Left lung (tissue), 10 donors: ENCODE measurements around the gene RTN4RL1. TPM values are rescaled to one million over a fixed set of nuclear protein-coding genes. Genes with fewer than 3 reads are reported as not detected.
A peak's percentile ranks its signal among the peaks of the same experiment; 100 is the strongest.

Source experiments
- ATAC-seq: fragments of 200-7000 bp; cut with Tn5 transposase; one replicate; pipeline ENCODE4 v1.9.1; 2020; ENCODE audit warnings: moderate library complexity
- DNase-seq, 4 donors: peaks; one replicate each; pipeline ENCODE4 v3.0.0-alpha.2; 2013 to 2020
- H3K27ac ChIP-seq, 2 donors: fragments of 200-600 bp; sonication (generic) in 1 of 2; one replicate each; pipeline versions ENCODE4 v1.5.0 to v1.8.0; 2020 to 2021
- H3K27me3 ChIP-seq, 2 donors: fragments of 200-600 bp; sonication (generic) in 1 of 2; one replicate each; pipeline versions ENCODE4 v1.5.0 to v1.8.0; 2020 to 2021
- H3K36me3 ChIP-seq, 2 donors: fragments of 200-600 bp; sonication (generic) in 1 of 2; one replicate each; pipeline versions ENCODE4 v1.5.0 to v1.8.0; 2020 to 2021
- H3K4me1 ChIP-seq, 2 donors: fragments of 200-600 bp; one replicate each; pipeline ENCODE4 v1.8.0; 2021
- H3K4me3 ChIP-seq, 2 donors: fragments of 200-600 bp; sonication (generic) in 1 of 2; one replicate each; pipeline versions ENCODE4 v1.5.0 to v1.8.0; 2020 to 2021; ENCODE audit warnings: mild to moderate bottlenecking in 1 of 2
- H3K9me3 ChIP-seq, 2 donors: fragments of 200-600 bp; sonication (generic) in 1 of 2; one replicate each; pipeline versions ENCODE4 v1.5.0 to v1.8.0; 2020 to 2021
- intact Hi-C, 2 donors: fragments of 100-400 bp; cut with DNase I; formaldehyde crosslinking; loops; one replicate each; pipeline versions ENCODE4 v1.11.2 to v1.14.2; 2022
- polyA plus RNA-seq, 6 donors: library from polyadenylated mRNA; unstranded; fragments of 120-200 nt; gene quantifications; one replicate each; pipeline ENCODE4 v1.2.1, GENCODE V29; 2013; ENCODE audit not compliant: insufficient read length in 6 of 6
- total RNA-seq, 2 donors: library from RNA; stranded (reverse); fragmentation: NEBNext Ultra II Directional; extraction: Animal tissue kit (Norgen Biotek cat#: 25700); gene quantifications; one replicate each; pipeline ENCODE4 v1.2.1, GENCODE V29; 2021
- TF ChIP-seq, protein P1 (sequence below), 2 donors: fragments of 200-600 bp; sonication (generic) in 1 of 2; IDR thresholded peaks; one replicate each; pipeline versions ENCODE4 v1.5.0 to v1.8.0; 2021; ENCODE audit warnings: antibody characterized with exemption in 2 of 2
- donor health status: DM: no; HTN: yes; CAD: no.
- donor health status: DM: no; HTN: no; CAD: no.

RTN4RL1 gene
- total and polyA plus RNA-seq, 8 donors: 0.34 to 5.1 (median 0.51) TPM

DNA sequence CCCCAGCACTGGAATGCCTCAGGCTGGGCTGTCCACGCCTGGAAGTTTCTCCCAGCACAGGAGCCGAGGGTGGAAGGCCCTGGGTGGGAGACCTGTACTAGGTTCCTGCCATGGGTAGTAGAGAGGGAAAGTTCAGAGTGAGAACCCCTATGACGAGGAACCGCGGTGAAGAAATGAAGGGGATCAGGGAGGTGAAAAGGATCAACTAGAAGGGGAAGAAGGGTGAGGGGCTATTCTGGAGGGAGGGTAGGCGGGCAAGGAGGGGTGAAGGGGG, 35.2 kb upstream of the RTN4RL1 start:
- peaks cover 8 to 39% of the 10 kb centered on the region in 2 donors for H3K27me3 ChIP-seq
- ATAC-seq: no peak
- intact Hi-C loops: no loop called here
- peak overlapping the region; percentile 66 to 82 for H3K27ac ChIP-seq
- H3K9me3 ChIP-seq: no peaks in the 10 kb centered on the region
- no peak overlapping the region for H3K4me3 ChIP-seq
- no peak for DNase-seq
- H3K4me1 ChIP-seq: peaks cover 18 to 64% of the 10 kb centered on the region in 2 donors
- TF ChIP-seq, protein P1, sequence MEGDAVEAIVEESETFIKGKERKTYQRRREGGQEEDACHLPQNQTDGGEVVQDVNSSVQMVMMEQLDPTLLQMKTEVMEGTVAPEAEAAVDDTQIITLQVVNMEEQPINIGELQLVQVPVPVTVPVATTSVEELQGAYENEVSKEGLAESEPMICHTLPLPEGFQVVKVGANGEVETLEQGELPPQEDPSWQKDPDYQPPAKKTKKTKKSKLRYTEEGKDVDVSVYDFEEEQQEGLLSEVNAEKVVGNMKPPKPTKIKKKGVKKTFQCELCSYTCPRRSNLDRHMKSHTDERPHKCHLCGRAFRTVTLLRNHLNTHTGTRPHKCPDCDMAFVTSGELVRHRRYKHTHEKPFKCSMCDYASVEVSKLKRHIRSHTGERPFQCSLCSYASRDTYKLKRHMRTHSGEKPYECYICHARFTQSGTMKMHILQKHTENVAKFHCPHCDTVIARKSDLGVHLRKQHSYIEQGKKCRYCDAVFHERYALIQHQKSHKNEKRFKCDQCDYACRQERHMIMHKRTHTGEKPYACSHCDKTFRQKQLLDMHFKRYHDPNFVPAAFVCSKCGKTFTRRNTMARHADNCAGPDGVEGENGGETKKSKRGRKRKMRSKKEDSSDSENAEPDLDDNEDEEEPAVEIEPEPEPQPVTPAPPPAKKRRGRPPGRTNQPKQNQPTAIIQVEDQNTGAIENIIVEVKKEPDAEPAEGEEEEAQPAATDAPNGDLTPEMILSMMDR (IDR thresholded peaks at IDR 0.05): no peak
- peaks cover 0 to 57% of the 10 kb centered on the region in 2 donors for H3K36me3 ChIP-seq

DNA sequence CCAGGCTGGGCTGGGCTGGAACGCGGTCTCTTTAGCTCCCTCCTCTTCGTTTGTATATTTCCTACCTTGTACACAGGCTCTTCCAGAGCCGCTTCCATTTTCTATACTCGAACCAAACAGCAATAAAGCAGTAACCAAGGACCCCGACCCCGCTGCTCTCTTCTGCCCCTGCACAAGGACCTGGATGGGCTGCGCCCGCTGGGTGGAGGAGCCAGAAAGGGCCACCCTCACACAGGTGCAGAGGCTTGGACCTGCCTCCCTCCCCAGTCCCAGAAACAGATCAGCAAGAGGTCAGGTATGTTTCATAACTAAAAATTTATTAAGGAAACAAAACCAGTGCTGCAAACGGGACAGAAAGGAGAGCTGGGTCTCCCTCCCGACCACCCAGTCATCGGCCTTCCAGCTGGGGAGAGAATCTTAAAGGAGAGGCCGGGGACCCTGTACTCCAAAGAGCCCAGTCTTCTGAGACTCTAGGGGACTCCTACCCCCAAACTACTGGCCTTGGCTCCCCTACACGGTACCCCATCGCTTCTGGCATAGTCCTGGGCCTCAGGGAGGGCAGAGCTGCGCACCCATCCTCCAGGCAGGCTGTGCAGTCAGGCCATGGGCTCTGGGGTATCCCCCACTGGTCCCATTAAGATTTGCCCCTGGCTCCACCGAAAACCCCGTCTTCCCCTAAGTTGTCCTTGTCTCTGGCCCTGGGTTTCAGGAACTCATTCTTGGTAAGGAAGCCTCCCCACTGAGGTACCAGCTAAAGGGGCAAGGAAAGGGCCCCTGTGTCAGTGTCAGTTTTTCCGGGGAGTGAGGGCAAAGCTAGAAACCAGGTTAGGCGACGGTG, 34.6 kb upstream of the RTN4RL1 start:
- no peak for DNase-seq
- Histone ChIP-seq H3K9me3 (no peaks in the 10 kb centered on the region), H3K4me1 (peaks cover 18 to 64% of the 10 kb centered on the region in 2 donors), H3K4me3 (peak overlapping the region; percentile 22 to 57), H3K27ac (peak overlapping the region; percentile 66 to 82), H3K36me3 (peaks cover 0 to 52% of the 10 kb centered on the region in 2 donors), H3K27me3 (peaks cover 8 to 45% of the 10 kb centered on the region in 2 donors)
- TF ChIP-seq, protein P1 (IDR thresholded peaks at IDR 0.05): no peak
- intact Hi-C loops: loop anchor here in 1 of 2 donors (5.0 kb wide), 1 partner anchor 183 kb away; no protein-coding TSS in a partner anchor
- ATAC-seq: no peak

DNA sequence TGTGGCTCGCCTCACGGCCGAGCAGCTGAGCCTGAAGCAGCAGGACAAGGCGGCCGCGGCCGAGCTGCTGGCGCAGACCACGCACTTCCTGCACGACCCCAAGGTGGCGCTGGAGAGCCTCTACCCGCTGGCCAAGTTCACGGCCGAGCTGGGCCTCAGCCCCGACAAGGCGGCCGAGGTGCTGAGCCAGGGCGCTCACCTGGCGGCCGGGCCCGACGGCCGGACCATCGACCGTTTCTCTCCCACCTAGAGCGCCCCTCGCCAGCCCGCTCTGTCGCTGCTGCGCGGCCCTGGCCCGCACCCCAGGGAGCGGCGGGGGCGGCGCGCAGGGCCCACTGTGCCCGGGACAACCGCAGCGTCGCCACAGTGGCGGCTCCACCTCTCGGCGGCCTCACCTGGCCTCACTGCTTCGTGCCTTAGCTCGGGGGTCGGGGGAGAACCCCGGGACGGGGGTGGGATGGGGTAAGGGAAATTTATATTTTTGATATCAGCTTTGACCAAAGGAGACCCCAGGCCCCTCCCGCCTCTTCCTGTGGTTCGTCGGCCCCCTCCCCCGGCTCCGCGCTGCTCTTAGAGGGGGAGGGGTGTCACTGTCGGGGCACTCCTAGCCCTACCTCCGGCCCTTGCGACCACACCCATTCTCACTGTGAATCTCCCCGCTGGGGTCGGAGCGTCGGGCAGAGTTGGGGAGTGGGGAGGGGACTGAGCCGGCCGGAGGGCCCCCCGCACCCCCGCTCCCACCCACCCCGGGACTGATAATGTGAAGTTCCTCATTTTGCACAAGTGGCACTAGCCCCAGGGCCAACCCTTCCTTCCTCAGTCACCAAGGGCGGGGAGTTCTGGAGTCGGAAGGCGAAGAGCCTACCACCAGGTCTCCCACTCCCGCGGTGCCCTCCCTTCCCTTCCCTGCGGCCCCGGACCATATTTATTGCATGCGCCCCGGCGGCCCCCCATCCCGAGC, 33.7 kb upstream of the RTN4RL1 start:
- peaks cover 0 to 44% of the 10 kb centered on the region in 2 donors for H3K36me3 ChIP-seq
- intact Hi-C loops: loop anchor here in 1 of 2 donors (5.0 kb wide), 1 partner anchor 183 kb away; no protein-coding TSS in a partner anchor
- H3K27ac ChIP-seq: peak overlapping the region; percentile 66 to 82
- TF ChIP-seq, protein P1 (IDR thresholded peaks at IDR 0.05): peak; percentile 84 to 91
- peaks cover 24 to 73% of the 10 kb centered on the region in 2 donors for H3K4me1 ChIP-seq
- peak overlapping the region; percentile 22 to 57 for H3K4me3 ChIP-seq
- DNase-seq (peak in 3 of 4 donors; percentile 73 to 98 (median 89)), ATAC-seq (peak; percentile 65)
- peaks cover 8 to 54% of the 10 kb centered on the region in 2 donors for H3K27me3 ChIP-seq
- no peaks in the 10 kb centered on the region for H3K9me3 ChIP-seq

DNA sequence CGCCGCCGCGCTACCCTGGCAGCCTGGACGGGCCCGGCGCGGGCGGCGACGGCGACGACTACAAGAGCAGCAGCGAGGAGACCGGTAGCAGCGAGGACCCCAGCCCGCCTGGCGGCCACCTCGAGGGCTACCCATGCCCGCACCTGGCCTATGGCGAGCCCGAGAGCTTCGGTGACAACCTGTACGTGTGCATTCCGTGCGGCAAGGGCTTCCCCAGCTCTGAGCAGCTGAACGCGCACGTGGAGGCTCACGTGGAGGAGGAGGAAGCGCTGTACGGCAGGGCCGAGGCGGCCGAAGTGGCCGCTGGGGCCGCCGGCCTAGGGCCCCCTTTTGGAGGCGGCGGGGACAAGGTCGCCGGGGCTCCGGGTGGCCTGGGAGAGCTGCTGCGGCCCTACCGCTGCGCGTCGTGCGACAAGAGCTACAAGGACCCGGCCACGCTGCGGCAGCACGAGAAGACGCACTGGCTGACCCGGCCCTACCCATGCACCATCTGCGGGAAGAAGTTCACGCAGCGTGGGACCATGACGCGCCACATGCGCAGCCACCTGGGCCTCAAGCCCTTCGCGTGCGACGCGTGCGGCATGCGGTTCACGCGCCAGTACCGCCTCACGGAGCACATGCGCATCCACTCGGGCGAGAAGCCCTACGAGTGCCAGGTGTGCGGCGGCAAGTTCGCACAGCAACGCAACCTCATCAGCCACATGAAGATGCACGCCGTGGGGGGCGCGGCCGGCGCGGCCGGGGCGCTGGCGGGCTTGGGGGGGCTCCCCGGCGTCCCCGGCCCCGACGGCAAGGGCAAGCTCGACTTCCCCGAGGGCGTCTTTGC, 32.8 kb upstream of the RTN4RL1 start:
- peaks cover 0 to 41% of the 10 kb centered on the region in 2 donors for H3K36me3 ChIP-seq
- TF ChIP-seq, protein P1 (IDR thresholded peaks at IDR 0.05): no peak
- intact Hi-C loops: loop anchor here in 1 of 2 donors (5.0 kb wide), 1 partner anchor 184 kb away; no protein-coding TSS in a partner anchor
- no peak for ATAC-seq
- peak overlapping the region; percentile 7 to 57 for H3K4me3 ChIP-seq
- peak overlapping the region; percentile 66 to 82 for H3K27ac ChIP-seq
- peak in 2 of 4 donors; percentile 38 to 81 for DNase-seq
- H3K4me1 ChIP-seq: peaks cover 29 to 81% of the 10 kb centered on the region in 2 donors
- H3K9me3 ChIP-seq: no peaks in the 10 kb centered on the region
- peaks cover 8 to 63% of the 10 kb centered on the region in 2 donors for H3K27me3 ChIP-seq
